Effector memory CD4-positive, alpha-beta T cell (primary cell): ENCODE measurements around the gene CENPF.

Experiments
- DNase-seq, 3 donors: peaks; one replicate each; pipeline ENCODE4 v3.0.0-alpha.2; 2020
- H3K27ac ChIP-seq: 2 replicates; pipeline ENCODE4 v1.7.0; 2013; ENCODE audit warnings: mild to moderate bottlenecking, low read length, moderate library complexity; ENCODE audit not compliant: insufficient read depth, poor library complexity, severe bottlenecking
- H3K27me3 ChIP-seq: replicated peaks from 2 replicates; pipeline ENCODE4 v1.7.0; 2013; ENCODE audit warnings: mild to moderate bottlenecking, low read length; ENCODE audit not compliant: insufficient read depth, control insufficient read depth, poor library complexity, severe bottlenecking
- H3K36me3 ChIP-seq: 2 replicates; pipeline ENCODE4 v1.7.0; 2013; ENCODE audit warnings: mild to moderate bottlenecking, low read length, moderate library complexity; ENCODE audit not compliant: control insufficient read depth, insufficient read depth
- H3K4me1 ChIP-seq: 2 replicates; pipeline ENCODE4 v1.7.0; 2013; ENCODE audit warnings: low read length, mild to moderate bottlenecking; ENCODE audit not compliant: control insufficient read depth, insufficient read depth, poor library complexity, severe bottlenecking
- H3K4me3 ChIP-seq: 2 replicates; pipeline ENCODE4 v1.7.0; 2013; ENCODE audit warnings: low read length, low read depth, mild to moderate bottlenecking; ENCODE audit not compliant: insufficient read depth, poor library complexity, severe bottlenecking
- H3K9me3 ChIP-seq: 2 replicates; pipeline ENCODE4 v1.7.0; 2013; ENCODE audit warnings: mild to moderate bottlenecking, low read length, moderate library complexity; ENCODE audit not compliant: control insufficient read depth

The CENPF gene

GRCh38 chr1:214657299-214657698, 54.3 kb downstream of the CENPF start:
- Histone ChIP-seq H3K9me3 (no peaks in the 10 kb centered on the region), H3K36me3 (no peaks in the 10 kb centered on the region), H3K27ac (no peak overlapping the region), H3K4me3 (no peak overlapping the region), H3K4me1 (no peaks in the 10 kb centered on the region), H3K27me3 (no peaks in the 10 kb centered on the region)
- no peak for DNase-seq

- H3K27me3 ChIP-seq = no peaks in the 10 kb centered on the region
- no peak for DNase-seq
- no peak overlapping the region for H3K4me3 ChIP-seq
- H3K27ac ChIP-seq = no peak overlapping the region
- no peaks in the 10 kb centered on the region for H3K9me3 ChIP-seq
- no peaks in the 10 kb centered on the region for H3K4me1 ChIP-seq
- no peaks in the 10 kb centered on the region for H3K36me3 ChIP-seq
Observed at GRCh38 chr1:214658175-214658574, 55.2 kb downstream of the CENPF start.

- Histone ChIP-seq H3K27me3 (no peaks in the 10 kb centered on the region), H3K4me1 (no peaks in the 10 kb centered on the region), H3K9me3 (no peaks in the 10 kb centered on the region), H3K36me3 (no peaks in the 10 kb centered on the region), H3K4me3 (no peak overlapping the region), H3K27ac (no peak overlapping the region)
- DNase-seq = no peak
Observed at GRCh38 chr1:214658785-214659184, 55.8 kb downstream of the CENPF start.

GRCh38 chr1:214660190-214660589, 57.2 kb downstream of the CENPF start:
- DNase-seq = no peak
- no peaks in the 10 kb centered on the region for H3K9me3 ChIP-seq
- H3K36me3 ChIP-seq = no peaks in the 10 kb centered on the region
- no peak overlapping the region for H3K27ac ChIP-seq
- no peak overlapping the region for H3K4me3 ChIP-seq
- H3K27me3 ChIP-seq = no peaks in the 10 kb centered on the region
- no peaks in the 10 kb centered on the region for H3K4me1 ChIP-seq

- no peaks in the 10 kb centered on the region for H3K9me3 ChIP-seq
- no peak for DNase-seq
- no peak overlapping the region for H3K27ac ChIP-seq
- H3K4me1 ChIP-seq = no peaks in the 10 kb centered on the region
- H3K36me3 ChIP-seq = no peaks in the 10 kb centered on the region
- no peak overlapping the region for H3K4me3 ChIP-seq
- no peaks in the 10 kb centered on the region for H3K27me3 ChIP-seq
Observed at GRCh38 chr1:214660900-214661299, 57.9 kb downstream of the CENPF start.

- H3K27ac ChIP-seq = no peak overlapping the region
- H3K9me3 ChIP-seq = no peaks in the 10 kb centered on the region
- no peak overlapping the region for H3K4me3 ChIP-seq
- no peaks in the 10 kb centered on the region for H3K4me1 ChIP-seq
- H3K27me3 ChIP-seq = no peaks in the 10 kb centered on the region
- no peak for DNase-seq
- H3K36me3 ChIP-seq = no peaks in the 10 kb centered on the region
Observed at GRCh38 chr1:214662223-214662785, 59.3 kb downstream of the CENPF start.

- no peak overlapping the region for H3K27ac ChIP-seq
- H3K4me1 ChIP-seq = no peaks in the 10 kb centered on the region
- H3K27me3 ChIP-seq = no peaks in the 10 kb centered on the region
- H3K4me3 ChIP-seq = no peak overlapping the region
- H3K36me3 ChIP-seq = no peaks in the 10 kb centered on the region
- no peak for DNase-seq
- no peaks in the 10 kb centered on the region for H3K9me3 ChIP-seq
Observed at GRCh38 chr1:214664651-214665433, 61.8 kb downstream of the CENPF start.

GRCh38 chr1:214665606-214666110, 62.7 kb downstream of the CENPF start:
- no peaks in the 10 kb centered on the region for H3K36me3 ChIP-seq
- H3K27ac ChIP-seq = no peak overlapping the region
- no peaks in the 10 kb centered on the region for H3K27me3 ChIP-seq
- H3K4me1 ChIP-seq = no peaks in the 10 kb centered on the region
- no peak for DNase-seq
- H3K4me3 ChIP-seq = no peak overlapping the region
- H3K9me3 ChIP-seq = no peaks in the 10 kb centered on the region

GRCh38 chr1:214666674-214667073, 63.7 kb downstream of the CENPF start:
- Histone ChIP-seq H3K36me3 (no peaks in the 10 kb centered on the region), H3K4me3 (no peak overlapping the region), H3K27ac (no peak overlapping the region), H3K4me1 (no peaks in the 10 kb centered on the region), H3K27me3 (no peaks in the 10 kb centered on the region), H3K9me3 (no peaks in the 10 kb centered on the region)
- DNase-seq = no peak

GRCh38 chr1:214670098-214670497, 67.1 kb downstream of the CENPF start:
- H3K4me1 ChIP-seq = no peaks in the 10 kb centered on the region
- no peak overlapping the region for H3K4me3 ChIP-seq
- H3K27me3 ChIP-seq = no peaks in the 10 kb centered on the region
- no peaks in the 10 kb centered on the region for H3K9me3 ChIP-seq
- H3K36me3 ChIP-seq = no peaks in the 10 kb centered on the region
- H3K27ac ChIP-seq = no peak overlapping the region
- no peak for DNase-seq
